AG04450 (cell line): ENCODE measurements around the gene ZNF816. TPM values are rescaled to one million over a fixed set of nuclear protein-coding genes. Genes with fewer than 3 reads are reported as not detected.

Experiments
- CTCF ChIA-PET: fragments of 300-600, 350-600 bp; formaldehyde crosslinking; extraction: SDS; loops from one replicate; lab custom pipeline; 2022; ENCODE audit warnings: antibody characterized with exemption, inconsistent platforms; lab: Charles Lee
- POLR2A ChIA-PET: fragments of 350-600 bp; formaldehyde crosslinking; extraction: SDS; loops from one replicate; lab custom pipeline; 2021; ENCODE audit warnings: antibody characterized with exemption, inconsistent platforms; lab: Yijun Ruan, JAX
- DNase-seq: peaks from one replicate; pipeline ENCODE4 v3.0.0-alpha.2; 2011; ENCODE audit warnings: low read depth, low spot score
- H3K27ac ChIP-seq: one replicate; pipeline ENCODE4 v1.5.1; 2012; ENCODE audit warnings: low read depth, low read length, control low read depth
- H3K27me3 ChIP-seq: one replicate; pipeline ENCODE4 v1.6.0; 2012; ENCODE audit warnings: low read length; ENCODE audit not compliant: control insufficient read depth, insufficient read depth
- H3K4me3 ChIP-seq: 2 replicates; pipeline ENCODE4 v1.5.1; 2011; ENCODE audit warnings: mild to moderate bottlenecking, low read depth, low read length, control low read depth
- H3K9me3 ChIP-seq: 2 replicates; pipeline ENCODE4 v1.5.1; 2012; ENCODE audit warnings: low read length; ENCODE audit not compliant: control insufficient read depth, insufficient read depth
- CTCF ChIP-seq: IDR thresholded peaks from 2 replicates; pipeline ENCODE4 v1.5.1; 2011; ENCODE audit warnings: low read depth, low read length, control low read depth, inconsistent platforms
- polyA minus RNA-seq: library from RNA; depleted of rRNA, polyadenylated mRNA; stranded (reverse); fragments of >200 nt; gene quantifications from 2 replicates; pipeline ENCODE4 v1.2.3, GENCODE V29; 2011; rRNA and poly(A)+ RNA removed
- polyA plus RNA-seq: library from polyadenylated mRNA; depleted of rRNA; stranded (reverse); fragments of >200 nt; gene quantifications from 2 replicates; pipeline ENCODE4 v1.2.3, GENCODE V29; 2011; rRNA removed

ZNF816 gene
- 4.7 and 6.3 TPM in 2 replicates for polyA plus RNA-seq
- polyA minus RNA-seq, result 4.4 and 8.6 TPM in 2 replicates

GRCh38 chr19:52962394-52963246 lies at the start of gene ZNF816:
Gene ZNF816, minus strand, starts transcription at chr19:52962881. Its CDS starts 6,792 bp downstream, at chr19:52956089.
- Histone ChIP-seq H3K27ac (peak within 1 kb of the TSS; percentile 85), H3K27me3 (no peaks in the 10 kb centered on the region), H3K9me3 (peaks cover 38% of the 10 kb centered on the region), H3K4me3 (peak within 1 kb of the TSS; percentile 77)
- peak; percentile 79 for DNase-seq
- no peak for TF ChIP-seq CTCF
- CTCF ChIA-PET, result interaction anchor here (1.8 kb wide), 1 partner anchor 31 kb away, joined by 7 read pairs; no protein-coding TSS in a partner anchor
- POLR2A ChIA-PET, result interaction anchor here (0.6 to 1.0 kb wide), 3 partner anchors 10 to 620 kb away, joined by 3 to 4 read pairs (median 3); no protein-coding TSS in a partner anchor

GRCh38 chr19:53012006-53012405 lies 49.3 kb upstream of the ZNF816 start:
- Histone ChIP-seq H3K4me3 (no peak overlapping the region), H3K27ac (no peak overlapping the region), H3K27me3 (no peaks in the 10 kb centered on the region), H3K9me3 (peaks cover 60% of the 10 kb centered on the region)
- ChIA-PET POLR2A (no interaction called here), CTCF (no interaction called here)
- TF ChIP-seq CTCF, result no peak
- no peak for DNase-seq

- CTCF ChIA-PET, result no interaction called here
- Histone ChIP-seq H3K9me3 (peaks cover 53% of the 10 kb centered on the region), H3K27me3 (no peaks in the 10 kb centered on the region), H3K27ac (no peak overlapping the region), H3K4me3 (no peak overlapping the region)
- no peak for DNase-seq
- no peak for TF ChIP-seq CTCF
- POLR2A ChIA-PET, result no interaction called here
Measured at GRCh38 chr19:53010494-53010893, 47.8 kb upstream of the ZNF816 start.

GRCh38 chr19:53008061-53008778 lies 45.5 kb upstream of the ZNF816 start:
- Histone ChIP-seq H3K9me3 (peaks cover 70% of the 10 kb centered on the region), H3K27me3 (no peaks in the 10 kb centered on the region), H3K4me3 (no peak overlapping the region), H3K27ac (no peak overlapping the region)
- TF ChIP-seq CTCF, result no peak
- no peak for DNase-seq
- CTCF ChIA-PET, result no interaction called here
- POLR2A ChIA-PET, result no interaction called here
